ENCODE results near the gene OR1J4. TPM values are rescaled to one million over a fixed set of nuclear protein-coding genes. Genes with fewer than 3 reads are reported as not detected.
"Not testable (repeated sequence)": the region's sequence is repeated elsewhere in the genome, so short reads cannot be mapped to it uniquely, and the experiment has no call there.

OR1J4 gene, protein sequence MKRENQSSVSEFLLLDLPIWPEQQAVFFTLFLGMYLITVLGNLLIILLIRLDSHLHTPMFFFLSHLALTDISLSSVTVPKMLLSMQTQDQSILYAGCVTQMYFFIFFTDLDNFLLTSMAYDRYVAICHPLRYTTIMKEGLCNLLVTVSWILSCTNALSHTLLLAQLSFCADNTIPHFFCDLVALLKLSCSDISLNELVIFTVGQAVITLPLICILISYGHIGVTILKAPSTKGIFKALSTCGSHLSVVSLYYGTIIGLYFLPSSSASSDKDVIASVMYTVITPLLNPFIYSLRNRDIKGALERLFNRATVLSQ
- total RNA-seq, result not detected

DNA sequence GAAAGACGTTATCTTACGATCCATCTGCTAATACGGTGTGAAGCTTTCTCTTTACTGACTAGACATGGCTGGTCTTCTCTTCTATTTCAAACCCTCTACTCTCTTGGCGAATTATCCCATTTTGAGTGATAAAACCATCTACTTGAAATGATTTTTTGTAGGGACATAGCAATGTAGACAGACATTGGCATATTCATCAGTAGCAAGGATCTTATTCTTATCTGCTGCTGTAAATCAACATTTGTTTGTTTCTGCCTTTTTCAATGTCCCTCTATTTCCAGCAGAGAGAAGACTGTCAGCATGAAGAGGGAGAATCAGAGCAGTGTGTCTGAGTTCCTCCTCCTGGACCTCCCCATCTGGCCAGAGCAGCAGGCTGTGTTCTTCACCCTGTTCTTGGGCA lies at the start of gene OR1J4:
TSS of gene OR1J4 (plus strand) at position 301 of the 400 bp plus-strand sequence. CDS start at position 301, 0 bp downstream.
- H3K4me1 ChIP-seq (ENCODE audit: insufficient read depth, low read length), result no peaks in the 10 kb centered on the region
- no peak within 1 kb of the TSS for H3K4me3 ChIP-seq (ENCODE audit: low read length)
- peaks cover 11% of the 10 kb centered on the region for H3K27me3 ChIP-seq (ENCODE audit: insufficient read depth, low read length)
- no peaks in the 10 kb centered on the region for H3K9me3 ChIP-seq (ENCODE audit: low read depth, low read length)

DNA sequence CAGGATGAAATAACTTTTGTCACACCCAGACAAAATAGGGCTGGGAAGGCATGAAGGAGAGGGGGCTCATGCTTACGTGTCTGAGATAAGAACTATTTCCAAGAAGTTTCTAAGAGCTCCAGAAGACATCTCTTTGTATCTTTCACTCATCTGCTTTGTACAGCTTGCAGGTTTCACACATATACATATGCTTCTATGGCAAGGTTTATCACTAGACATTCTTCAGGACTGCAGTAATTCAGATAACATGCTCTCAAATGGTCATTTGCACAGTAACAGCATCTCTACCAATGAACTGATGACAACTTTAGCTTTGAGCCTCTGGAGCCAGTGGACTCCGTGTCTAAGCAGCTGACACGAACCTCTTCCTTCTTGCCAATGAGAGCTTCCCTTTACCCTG lies 44.4 kb upstream of the OR1J4 start:
- H3K27me3 ChIP-seq (ENCODE audit: insufficient read depth, low read length), result peaks cover 4% of the 10 kb centered on the region
- no peaks in the 10 kb centered on the region for H3K4me1 ChIP-seq (ENCODE audit: insufficient read depth, low read length)
- H3K4me3 ChIP-seq (ENCODE audit: low read length), result no peak overlapping the region
- no peaks in the 10 kb centered on the region for H3K9me3 ChIP-seq (ENCODE audit: low read depth, low read length)

DNA sequence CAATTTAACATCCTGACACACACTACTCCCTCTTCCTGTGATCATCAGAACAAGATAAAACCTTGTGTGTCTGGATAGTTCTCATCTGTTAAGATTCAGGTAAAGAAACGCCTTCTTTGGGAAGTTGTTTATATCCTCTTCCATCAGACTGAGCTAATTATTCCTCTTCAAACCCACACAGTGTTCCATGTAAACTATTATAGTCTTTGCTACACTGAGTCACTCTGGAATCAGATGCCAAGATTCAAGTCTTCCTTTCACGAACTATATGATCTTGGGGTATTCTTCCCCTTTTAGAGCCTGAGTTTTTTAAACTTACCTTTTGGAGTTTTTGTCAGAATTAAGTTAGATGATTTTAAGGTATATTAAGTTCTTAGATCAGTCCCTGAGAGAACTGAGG lies 43.2 kb upstream of the OR1J4 start:
- no peak overlapping the region for H3K4me3 ChIP-seq (ENCODE audit: low read length)
- H3K27me3 ChIP-seq (ENCODE audit: insufficient read depth, low read length), result peaks cover 4% of the 10 kb centered on the region

DNA sequence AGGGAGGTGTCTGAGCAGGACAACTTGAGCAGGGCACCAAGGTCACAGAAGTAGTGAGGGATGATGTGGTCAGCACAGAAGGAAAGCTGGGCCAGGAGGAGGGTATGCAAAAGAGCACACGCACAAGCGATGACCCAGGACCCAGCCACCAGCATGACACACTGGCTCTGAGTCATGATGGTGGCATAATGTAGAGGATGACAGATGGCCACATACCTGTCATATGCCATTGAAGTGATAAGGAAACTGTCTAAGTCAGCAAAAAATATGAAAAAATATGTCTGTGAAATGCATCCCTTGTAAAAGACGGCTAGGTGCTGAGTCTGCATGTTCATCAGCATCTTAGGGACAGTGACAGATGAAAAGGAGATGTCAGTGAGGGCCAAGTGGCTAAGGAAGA lies 41.6 kb upstream of the OR1J4 start:
- Histone ChIP-seq H3K9me3 (ENCODE audit: low read depth, low read length) (no peaks in the 10 kb centered on the region), H3K4me1 (ENCODE audit: insufficient read depth, low read length) (no peaks in the 10 kb centered on the region), H3K4me3 (ENCODE audit: low read length) (no peak overlapping the region), H3K27me3 (ENCODE audit: insufficient read depth, low read length) (peaks cover 5% of the 10 kb centered on the region)

More for the DNA sequence above, 43.2 kb upstream of the OR1J4 start:
- Histone ChIP-seq H3K9me3 (ENCODE audit: low read depth, low read length) (no peaks in the 10 kb centered on the region), H3K4me1 (ENCODE audit: insufficient read depth, low read length) (no peaks in the 10 kb centered on the region)

DNA sequence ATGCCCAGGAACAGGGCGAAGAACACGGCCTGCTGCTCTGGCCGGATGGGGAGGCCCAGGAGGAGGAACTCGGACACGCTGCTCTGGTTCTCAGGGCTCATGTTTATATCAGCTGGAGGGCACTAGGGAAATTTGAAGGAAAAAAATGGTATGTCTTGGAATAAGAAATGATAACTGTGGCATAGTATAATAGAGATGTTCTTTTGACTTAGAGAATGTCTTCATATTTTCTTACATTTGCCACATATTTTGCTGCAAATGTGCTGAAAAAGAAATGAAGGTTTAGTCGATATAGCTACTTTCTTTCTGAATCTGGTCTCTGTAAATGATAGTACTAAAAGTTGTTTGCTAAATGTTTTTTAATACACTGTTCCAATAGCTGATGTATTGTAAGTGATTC lies 41.1 kb upstream of the OR1J4 start, which contains the start of gene OR1J1:
TSS of gene OR1J1 (minus strand) at position 101 of the 400 bp plus-strand sequence. CDS start at position 101, 0 bp downstream.
- peaks cover 7% of the 10 kb centered on the region for H3K27me3 ChIP-seq (ENCODE audit: insufficient read depth, low read length)
- H3K4me3 ChIP-seq (ENCODE audit: low read length), result no peak within 1 kb of the TSS
- H3K4me1 ChIP-seq (ENCODE audit: insufficient read depth, low read length), result no peaks in the 10 kb centered on the region
- no peaks in the 10 kb centered on the region for H3K9me3 ChIP-seq (ENCODE audit: low read depth, low read length)

DNA sequence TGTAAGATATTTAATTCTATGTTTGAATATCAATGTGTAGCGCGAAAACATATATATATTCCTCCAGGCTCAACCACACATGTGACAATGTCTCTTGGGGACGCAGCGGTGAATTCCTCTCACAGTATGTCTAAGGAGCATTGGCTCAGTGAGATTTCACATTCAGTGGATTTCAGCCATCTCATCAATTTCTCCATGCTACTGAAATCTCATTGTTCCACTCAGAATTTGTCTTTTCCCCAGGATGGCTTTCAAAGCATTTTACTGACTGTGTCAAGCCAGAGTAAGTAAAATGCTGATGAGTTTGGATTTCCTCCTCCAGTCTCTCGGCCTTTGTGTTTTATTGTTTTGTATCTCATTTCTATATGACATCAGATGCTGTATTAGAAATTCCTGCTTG lies 39.9 kb upstream of the OR1J4 start:
- no peaks in the 10 kb centered on the region for H3K9me3 ChIP-seq (ENCODE audit: low read depth, low read length)
- H3K4me3 ChIP-seq (ENCODE audit: low read length), result no peak overlapping the region
- H3K27me3 ChIP-seq (ENCODE audit: insufficient read depth, low read length), result peaks cover 7% of the 10 kb centered on the region
- H3K4me1 ChIP-seq (ENCODE audit: insufficient read depth, low read length), result no peaks in the 10 kb centered on the region

DNA sequence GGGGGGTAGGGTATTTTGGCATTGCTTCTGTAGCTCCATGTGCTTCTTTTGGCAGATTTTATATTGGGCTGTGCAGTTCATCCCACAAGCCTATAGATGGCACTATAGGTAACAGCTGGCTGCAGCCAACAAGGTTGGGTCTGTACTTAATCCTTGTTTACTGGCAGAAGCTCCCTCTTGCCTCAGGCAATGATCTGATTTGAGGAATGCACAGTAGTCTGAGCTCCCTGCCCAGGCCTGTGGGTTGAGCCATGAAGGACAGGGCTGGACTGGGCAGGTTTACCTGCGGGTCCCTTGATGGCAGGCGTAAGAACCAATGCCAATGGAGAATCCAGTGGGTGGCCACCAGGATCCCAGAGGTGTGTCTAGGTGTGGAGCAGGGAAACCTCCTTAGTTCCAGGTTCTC lies 20.1 kb upstream of the OR1J4 start:
- Histone ChIP-seq H3K27me3 (ENCODE audit: insufficient read depth, low read length) (peaks cover 7% of the 10 kb centered on the region), H3K9me3 (ENCODE audit: low read depth, low read length) (no peaks in the 10 kb centered on the region), H3K4me3 (ENCODE audit: low read length) (no peak overlapping the region), H3K4me1 (ENCODE audit: insufficient read depth, low read length) (no peaks in the 10 kb centered on the region)

DNA sequence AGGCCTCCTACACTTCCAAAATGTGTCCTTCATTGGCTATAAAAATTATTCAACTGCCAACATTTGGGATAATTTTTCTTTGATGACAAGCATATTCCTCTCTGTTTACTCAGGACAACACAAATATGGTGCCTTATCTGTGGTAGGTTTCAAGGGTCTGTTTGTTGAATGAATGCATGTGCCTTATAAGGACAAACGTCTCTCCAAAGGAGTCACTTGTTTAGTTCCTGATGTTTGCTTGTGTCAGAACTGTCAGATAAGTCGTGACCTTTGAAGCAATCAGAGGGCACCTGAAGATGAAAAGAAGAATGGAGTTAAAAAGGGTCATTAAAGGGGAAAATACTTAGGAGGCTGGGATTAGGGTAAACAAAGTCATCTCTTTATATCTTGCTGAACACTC lies 12.0 kb upstream of the OR1J4 start:
- no peaks in the 10 kb centered on the region for H3K9me3 ChIP-seq (ENCODE audit: low read depth, low read length)
- H3K27me3 ChIP-seq (ENCODE audit: insufficient read depth, low read length), result peaks cover 6% of the 10 kb centered on the region
- no peak overlapping the region for H3K4me3 ChIP-seq (ENCODE audit: low read length)
- no peaks in the 10 kb centered on the region for H3K4me1 ChIP-seq (ENCODE audit: insufficient read depth, low read length)

DNA sequence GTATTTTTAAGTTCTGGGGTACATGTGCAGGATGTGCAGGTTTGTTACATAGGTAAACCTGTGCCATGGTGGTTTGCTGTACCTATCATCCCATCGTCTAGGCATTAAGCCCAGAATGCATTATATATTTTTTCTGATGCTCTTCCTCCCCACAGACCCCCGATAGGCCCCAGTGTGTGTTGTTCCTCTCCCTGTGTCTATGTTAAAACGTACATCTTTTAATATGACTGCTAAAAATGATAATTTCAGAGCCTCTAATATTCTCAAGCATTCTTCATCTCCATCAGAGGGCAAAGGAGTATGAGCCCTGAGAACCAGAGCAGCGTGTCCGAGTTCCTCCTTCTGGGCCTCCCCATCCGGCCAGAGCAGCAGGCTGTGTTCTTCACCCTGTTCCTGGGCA lies 8.4 kb upstream of the OR1J4 start, which contains the start of gene OR1J2:
TSS of gene OR1J2 (plus strand) at position 301 of the 400 bp plus-strand sequence. CDS start at position 301, 0 bp downstream.
- Histone ChIP-seq H3K4me3 (ENCODE audit: low read length) (no peak within 1 kb of the TSS), H3K27me3 (ENCODE audit: insufficient read depth, low read length) (peaks cover 6% of the 10 kb centered on the region), H3K4me1 (ENCODE audit: insufficient read depth, low read length) (no peaks in the 10 kb centered on the region), H3K9me3 (ENCODE audit: low read depth, low read length) (no peaks in the 10 kb centered on the region)

DNA sequence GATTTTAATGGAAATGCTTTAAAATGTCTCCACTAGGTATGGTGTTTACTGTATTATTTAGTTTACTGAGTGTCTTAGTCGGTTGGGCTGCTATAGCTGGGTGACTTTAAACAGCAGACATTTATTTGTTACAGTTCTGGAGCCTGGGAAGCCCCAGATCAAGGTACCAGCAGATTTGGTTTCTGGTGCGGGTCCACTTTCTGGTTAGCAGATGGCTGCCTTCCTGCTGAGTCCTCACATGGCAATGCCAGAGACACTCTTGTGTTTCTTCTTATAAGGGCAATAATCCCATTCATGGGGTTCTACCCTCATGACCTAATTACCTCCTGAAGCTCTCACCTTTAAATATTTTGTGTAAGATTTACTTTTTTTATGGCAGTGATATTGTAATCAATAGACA lies 715 bp upstream of the OR1J4 start:
- Histone ChIP-seq H3K27me3 (ENCODE audit: insufficient read depth, low read length) (peaks cover 11% of the 10 kb centered on the region), H3K9me3 (ENCODE audit: low read depth, low read length) (no peaks in the 10 kb centered on the region), H3K4me1 (ENCODE audit: insufficient read depth, low read length) (no peaks in the 10 kb centered on the region), H3K4me3 (ENCODE audit: low read length) (no peak overlapping the region)

DNA sequence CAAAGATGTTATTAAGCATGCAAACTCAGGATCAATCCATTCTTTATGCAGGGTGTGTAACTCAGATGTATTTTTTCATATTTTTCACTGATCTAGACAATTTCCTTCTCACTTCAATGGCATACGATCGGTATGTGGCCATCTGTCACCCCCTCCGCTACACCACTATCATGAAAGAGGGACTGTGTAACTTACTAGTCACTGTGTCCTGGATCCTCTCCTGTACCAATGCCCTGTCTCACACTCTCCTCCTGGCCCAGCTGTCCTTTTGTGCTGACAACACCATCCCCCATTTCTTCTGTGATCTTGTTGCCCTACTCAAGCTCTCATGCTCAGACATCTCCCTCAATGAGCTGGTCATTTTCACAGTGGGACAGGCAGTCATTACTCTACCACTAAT lies 435 bp downstream of the OR1J4 start:
- H3K9me3 ChIP-seq (ENCODE audit: low read depth, low read length), result no peaks in the 10 kb centered on the region
- H3K4me3 ChIP-seq (ENCODE audit: low read length), result no peak overlapping the region
- peaks cover 11% of the 10 kb centered on the region for H3K27me3 ChIP-seq (ENCODE audit: insufficient read depth, low read length)
- no peaks in the 10 kb centered on the region for H3K4me1 ChIP-seq (ENCODE audit: insufficient read depth, low read length)

DNA sequence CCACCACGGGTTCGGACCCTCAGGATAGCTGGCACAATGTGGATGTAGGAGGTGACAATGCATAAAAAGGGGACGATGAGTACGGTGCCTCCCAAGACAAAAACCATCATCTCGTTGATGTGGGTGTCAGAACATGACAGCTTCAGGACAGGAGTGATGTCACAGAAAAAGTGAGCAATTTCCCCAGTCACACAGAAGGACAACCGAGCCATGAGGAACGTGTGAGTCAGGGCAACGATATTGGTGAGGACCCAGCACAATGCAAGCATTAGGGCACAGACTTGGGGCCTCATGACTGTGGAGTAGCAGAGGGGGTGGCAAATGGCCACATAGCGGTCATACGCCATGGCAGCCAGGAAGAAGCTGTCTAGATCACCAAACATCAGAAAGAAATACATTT lies 7.7 kb downstream of the OR1J4 start:
- Histone ChIP-seq H3K27me3 (ENCODE audit: insufficient read depth, low read length) (peaks cover 5% of the 10 kb centered on the region), H3K9me3 (ENCODE audit: low read depth, low read length) (no peaks in the 10 kb centered on the region), H3K4me3 (ENCODE audit: low read length) (no peak overlapping the region), H3K4me1 (ENCODE audit: insufficient read depth, low read length) (no peaks in the 10 kb centered on the region)

DNA sequence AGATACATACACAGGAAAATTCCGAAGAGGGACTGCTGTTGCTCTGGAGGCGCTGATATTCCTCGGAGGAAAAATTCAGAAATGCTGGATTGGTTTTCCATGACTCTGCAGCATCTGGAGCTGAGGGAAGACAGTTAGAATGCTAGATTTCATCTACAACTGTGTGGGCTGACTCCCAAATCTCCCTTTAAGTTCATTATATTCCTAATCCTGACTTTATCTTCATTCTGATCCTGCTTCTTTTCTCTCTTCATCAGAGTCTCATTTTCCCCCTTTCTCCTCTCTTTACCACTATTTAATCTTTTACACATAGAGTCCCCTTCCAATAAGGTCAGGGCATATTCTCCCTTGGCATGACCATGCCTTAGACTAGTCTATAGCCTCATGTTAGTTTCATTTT lies 8.3 kb downstream of the OR1J4 start, which contains the start of gene OR1N1:
TSS of gene OR1N1 (minus strand) at position 101 of the 400 bp plus-strand sequence. CDS start at position 101, 0 bp downstream.
- no peak within 1 kb of the TSS for H3K4me3 ChIP-seq (ENCODE audit: low read length)
- H3K4me1 ChIP-seq (ENCODE audit: insufficient read depth, low read length), result no peaks in the 10 kb centered on the region

DNA sequence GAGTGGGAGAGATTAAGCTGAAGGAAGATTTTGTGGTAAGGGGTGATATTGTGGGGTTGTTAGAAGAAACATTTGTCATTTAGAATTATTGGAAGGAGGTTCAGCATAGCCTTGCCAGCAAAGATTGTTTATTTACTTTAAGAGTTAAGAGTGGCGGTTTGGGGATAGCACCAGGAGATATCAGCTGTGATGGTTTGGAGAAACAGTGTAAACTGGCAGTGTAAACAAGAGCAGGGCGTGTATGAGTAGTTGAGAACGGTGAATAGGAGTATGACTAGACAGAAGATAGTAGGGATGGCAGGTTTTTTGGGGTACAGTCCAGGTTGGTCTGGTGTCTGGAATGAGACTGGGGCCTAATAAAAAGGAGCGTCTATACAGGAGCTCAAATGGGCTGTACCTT lies 12.2 kb downstream of the OR1J4 start:
- H3K9me3 ChIP-seq (ENCODE audit: low read depth, low read length); H3K27me3 ChIP-seq (ENCODE audit: insufficient read depth, low read length); H3K4me3 ChIP-seq (ENCODE audit: low read length); H3K4me1 ChIP-seq (ENCODE audit: insufficient read depth, low read length): not testable (repeated sequence)

More for the DNA sequence above, 8.3 kb downstream of the OR1J4 start, which contains the start of gene OR1N1:
- Histone ChIP-seq H3K9me3 (ENCODE audit: low read depth, low read length) (no peaks in the 10 kb centered on the region), H3K27me3 (ENCODE audit: insufficient read depth, low read length) (peaks cover 5% of the 10 kb centered on the region)

DNA sequence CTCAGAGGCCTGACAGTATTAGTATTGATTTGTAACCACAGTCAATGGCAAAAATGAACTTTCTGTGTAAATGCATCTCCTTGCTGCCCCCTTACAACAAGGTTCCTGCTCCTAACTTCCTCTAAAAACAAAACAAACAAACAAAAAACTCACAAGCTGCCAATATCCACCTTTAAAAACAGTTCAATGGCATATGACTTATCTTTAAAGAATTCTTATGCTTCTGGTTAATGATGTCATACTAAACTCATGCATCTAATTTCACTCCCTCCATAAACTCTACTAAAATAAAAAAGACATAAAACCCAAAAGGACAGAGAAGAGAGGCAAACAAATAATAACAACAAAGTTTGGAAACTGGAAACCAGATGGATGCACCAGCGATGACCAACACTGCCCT lies 17.2 kb downstream of the OR1J4 start:
- H3K4me3 ChIP-seq (ENCODE audit: low read length), result no peak overlapping the region
- H3K4me1 ChIP-seq (ENCODE audit: insufficient read depth, low read length), result no peaks in the 10 kb centered on the region
- H3K9me3 ChIP-seq (ENCODE audit: low read depth, low read length), result no peaks in the 10 kb centered on the region
- H3K27me3 ChIP-seq (ENCODE audit: insufficient read depth, low read length), result no peaks in the 10 kb centered on the region

DNA sequence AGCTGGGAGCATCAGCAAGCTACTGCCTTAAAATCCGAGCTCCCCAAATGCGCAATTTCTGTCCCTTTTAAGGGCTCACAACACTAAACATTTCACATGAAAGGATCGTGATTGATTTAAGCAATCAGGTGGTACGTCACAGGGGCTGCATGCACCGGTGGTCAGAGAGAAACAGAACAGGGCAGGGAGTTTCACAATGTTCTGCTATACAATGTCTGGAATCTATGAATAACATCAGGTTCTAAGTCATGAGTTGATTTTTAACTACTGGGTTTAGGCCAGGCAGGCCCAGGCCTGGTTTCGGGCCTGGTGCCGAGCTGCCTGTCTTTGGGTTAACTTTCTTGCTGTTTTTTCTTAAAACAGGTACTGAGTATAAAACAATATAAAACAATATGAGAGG lies 18.1 kb downstream of the OR1J4 start:
- H3K27me3 ChIP-seq (ENCODE audit: insufficient read depth, low read length); H3K9me3 ChIP-seq (ENCODE audit: low read depth, low read length); H3K4me1 ChIP-seq (ENCODE audit: insufficient read depth, low read length); H3K4me3 ChIP-seq (ENCODE audit: low read length): not testable (repeated sequence)

Measured in mononuclear cell (primary cell).